GM18526 (cell line): ENCODE measurements around the gene GSE1.

Experiments used
- POLR2A ChIP-seq: IDR thresholded peaks from 3 replicates; pipeline ENCODE4 v1.6.1; 2011; ENCODE audit not compliant: insufficient read length; ENCODE audit errors: extremely low read depth

GSE1 gene

GRCh38 chr16:85636234-85636812, 23.2 kb downstream of the GSE1 start:
- no peak for TF ChIP-seq POLR2A

- no peak for TF ChIP-seq POLR2A
Observed at GRCh38 chr16:85637061-85637807, 24.1 kb downstream of the GSE1 start.

- no peak for TF ChIP-seq POLR2A
Observed at GRCh38 chr16:85637808-85638647, 24.9 kb downstream of the GSE1 start.

GRCh38 chr16:85638695-85639409, 25.7 kb downstream of the GSE1 start:
- no peak for TF ChIP-seq POLR2A

- no peak for TF ChIP-seq POLR2A
Observed at GRCh38 chr16:85639529-85640253, 26.6 kb downstream of the GSE1 start.

- TF ChIP-seq POLR2A = no peak
Observed at GRCh38 chr16:85640254-85640558, 27.1 kb downstream of the GSE1 start.

- no peak for TF ChIP-seq POLR2A
Observed at GRCh38 chr16:85640585-85640984, 27.5 kb downstream of the GSE1 start.

GRCh38 chr16:85641305-85641704, 28.2 kb downstream of the GSE1 start:
- no peak for TF ChIP-seq POLR2A

GRCh38 chr16:85641776-85642176, 28.7 kb downstream of the GSE1 start:
- no peak for TF ChIP-seq POLR2A

- no peak for TF ChIP-seq POLR2A
Observed at GRCh38 chr16:85642762-85643358, 29.7 kb downstream of the GSE1 start.

- TF ChIP-seq POLR2A = no peak
Observed at GRCh38 chr16:85643631-85644030, 30.5 kb downstream of the GSE1 start.

- no peak for TF ChIP-seq POLR2A
Observed at GRCh38 chr16:85644093-85644712, 31.1 kb downstream of the GSE1 start.

- no peak for TF ChIP-seq POLR2A
Observed at GRCh38 chr16:85645021-85645589, 32.0 kb downstream of the GSE1 start.
